Measurements from ENCODE around the gene TCF4. TPM values are rescaled to one million over a fixed set of nuclear protein-coding genes. Genes with fewer than 3 reads are reported as not detected.

Gene TCF4
- total RNA-seq, 1 donor from 2014 or later = 143 TPM

- no peaks in the 10 kb centered on the region for H3K9me3 ChIP-seq
- H3K36me3 ChIP-seq = no peaks in the 10 kb centered on the region
- ATAC-seq (no peak), DNase-seq (no peak)
- H3K4me3 ChIP-seq = no peak overlapping the region
- intact Hi-C loops (cut with DNase I) = no loop called here
- no peaks in the 10 kb centered on the region for H3K4me1 ChIP-seq
- no peak for TF ChIP-seq CTCF (IDR thresholded peaks at IDR 0.05)
- no peaks in the 10 kb centered on the region for H3K27me3 ChIP-seq
- no peak overlapping the region for H3K27ac ChIP-seq
Observed at GRCh38 chr18:55346961-55347740, 240.8 kb downstream of the TCF4 start.

GRCh38 chr18:55346387-55346786 is 241.6 kb downstream of the TCF4 start:
- TF ChIP-seq CTCF (IDR thresholded peaks at IDR 0.05) = no peak
- ATAC-seq (no peak), DNase-seq (no peak)
- Histone ChIP-seq H3K36me3 (no peaks in the 10 kb centered on the region), H3K4me3 (no peak overlapping the region), H3K9me3 (no peaks in the 10 kb centered on the region), H3K27ac (no peak overlapping the region), H3K27me3 (no peaks in the 10 kb centered on the region), H3K4me1 (no peaks in the 10 kb centered on the region)
- intact Hi-C loops (cut with DNase I) = no loop called here

DNA sequence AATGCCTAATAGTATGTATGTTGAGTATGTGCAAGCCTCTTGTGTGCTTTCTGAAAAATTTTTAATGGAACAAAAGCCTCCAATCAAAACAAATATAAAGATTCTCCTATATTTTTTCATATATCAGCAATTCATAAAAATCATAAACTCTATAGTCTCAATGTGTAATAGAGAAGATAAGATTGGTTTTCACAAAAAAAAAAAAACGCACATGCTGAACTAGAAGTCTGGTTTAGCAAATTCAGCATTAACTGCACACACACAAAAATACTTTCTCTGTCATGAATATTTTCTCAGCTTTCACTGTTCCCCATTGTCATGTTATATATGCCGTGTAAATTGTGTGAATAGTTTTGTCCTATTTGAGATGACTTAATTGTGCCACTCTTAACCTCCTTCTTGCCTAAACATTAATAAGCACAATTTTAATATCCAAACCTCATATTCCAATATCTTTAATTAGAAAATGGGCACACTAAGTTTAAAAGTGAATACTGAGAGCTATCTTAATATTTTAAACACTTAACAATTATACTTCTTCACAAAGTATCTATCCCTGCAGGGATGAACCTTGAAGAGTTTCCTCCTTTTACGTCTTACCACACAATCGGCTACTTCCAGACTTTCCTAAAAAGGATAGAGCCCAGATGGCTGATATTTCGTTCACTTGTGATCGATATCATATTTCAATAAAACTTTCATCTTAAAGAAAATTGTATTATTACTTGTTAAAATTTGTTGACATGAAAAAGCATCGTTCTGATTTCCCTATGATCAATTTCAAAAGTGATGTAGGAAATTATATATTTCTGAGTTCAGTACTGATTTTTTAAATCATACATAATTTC is 242.7 kb downstream of the TCF4 start:
- H3K27me3 ChIP-seq = no peaks in the 10 kb centered on the region
- no peaks in the 10 kb centered on the region for H3K4me1 ChIP-seq
- no peak for ATAC-seq
- no peaks in the 10 kb centered on the region for H3K36me3 ChIP-seq
- intact Hi-C loops (cut with DNase I) = no loop called here
- DNase-seq = no peak
- H3K4me3 ChIP-seq = no peak overlapping the region
- H3K9me3 ChIP-seq = no peaks in the 10 kb centered on the region
- TF ChIP-seq CTCF (IDR thresholded peaks at IDR 0.05) = no peak
- no peak overlapping the region for H3K27ac ChIP-seq

DNA sequence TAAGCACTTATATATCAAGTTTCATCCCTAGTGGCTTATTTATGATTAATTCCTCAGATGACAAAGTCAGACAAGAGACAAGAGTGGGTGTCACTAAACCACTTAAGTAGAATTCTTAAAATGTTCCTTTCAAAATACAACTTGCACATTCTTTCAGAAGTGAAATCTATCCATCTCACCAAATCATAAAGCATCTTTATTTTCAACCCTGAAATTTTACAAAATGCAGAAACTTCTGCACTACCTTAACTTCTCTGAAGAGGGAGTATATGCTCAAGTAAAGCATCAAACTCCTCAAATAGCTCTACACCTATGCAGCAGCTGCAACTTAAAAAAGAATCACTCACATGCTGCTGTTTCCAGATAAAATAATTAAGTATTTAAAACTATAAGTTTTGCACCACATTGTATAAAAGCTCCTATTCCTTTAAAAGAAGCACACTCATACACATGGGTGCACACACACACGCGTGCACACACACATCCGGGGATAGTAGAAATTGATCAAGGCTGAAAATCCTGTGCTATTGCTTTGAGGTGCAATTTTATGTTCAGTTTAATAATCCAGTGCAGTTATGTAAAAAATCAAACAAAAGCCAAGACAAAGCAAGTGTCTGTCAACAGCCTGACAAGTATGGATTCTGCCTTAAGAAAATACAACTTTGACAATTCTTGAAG is 244.5 kb downstream of the TCF4 start:
- H3K27me3 ChIP-seq = no peaks in the 10 kb centered on the region
- no peaks in the 10 kb centered on the region for H3K9me3 ChIP-seq
- ATAC-seq (no peak), DNase-seq (no peak)
- intact Hi-C loops (cut with DNase I) = no loop called here
- peak; percentile 49 for TF ChIP-seq CTCF (IDR thresholded peaks at IDR 0.05)
- H3K4me3 ChIP-seq = no peak overlapping the region
- H3K4me1 ChIP-seq = peaks cover 3% of the 10 kb centered on the region
- no peaks in the 10 kb centered on the region for H3K36me3 ChIP-seq
- H3K27ac ChIP-seq = no peak overlapping the region

DNA sequence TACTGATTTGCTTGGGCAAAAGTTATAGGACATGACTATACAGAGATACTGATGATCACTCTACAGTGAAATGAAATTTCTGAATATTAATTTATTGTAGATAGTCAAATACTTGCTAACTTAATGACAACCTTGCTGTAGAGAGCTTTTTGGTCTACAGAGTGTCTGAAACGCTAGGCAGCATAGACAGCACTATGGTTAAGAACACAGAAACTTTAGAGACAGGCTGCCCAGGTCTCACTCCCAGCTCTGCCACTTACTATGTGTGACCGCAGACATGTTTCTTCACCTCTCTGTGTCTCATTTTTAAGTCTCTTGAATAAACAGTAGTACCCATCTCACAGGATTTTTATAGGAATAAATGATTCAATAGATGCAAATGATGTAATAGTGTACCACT is 247.0 kb downstream of the TCF4 start:
- Histone ChIP-seq H3K36me3 (no peaks in the 10 kb centered on the region), H3K4me1 (peaks cover 21% of the 10 kb centered on the region), H3K27me3 (no peaks in the 10 kb centered on the region), H3K9me3 (no peaks in the 10 kb centered on the region), H3K27ac (no peak overlapping the region), H3K4me3 (no peak overlapping the region)
- no peak for TF ChIP-seq CTCF (IDR thresholded peaks at IDR 0.05)
- ATAC-seq (no peak), DNase-seq (no peak)
- intact Hi-C loops (cut with DNase I) = no loop called here
